SK-N-SH treated with all-trans-retinoic acid at 6 μM for 48 hours (cell line): Measurements from ENCODE around the gene PIM3.
A peak's percentile ranks its signal among the peaks of the same experiment; 100 is the strongest.

Source experiments
- ATAC-seq: fragments of 200-7000 bp; cut with Tn5 transposase; 3 replicates; pipeline ENCODE4 v1.9.1; 2020; ENCODE audit warnings: mild to moderate bottlenecking, moderate library complexity
- ARNTL ChIP-seq: fragments of 450-650 bp; formaldehyde crosslinking; IDR thresholded peaks from 2 replicates; pipeline ENCODE4 v1.5.0; 2020; ENCODE audit warnings: low read depth, mild to moderate bottlenecking, moderate library complexity, borderline replicate concordance
- BACH2 ChIP-seq: fragments of 250-450 bp; sonication (Bioruptor Pico); IDR thresholded peaks from 2 replicates; pipeline ENCODE4 v1.9.0; 2021; ENCODE audit warnings: mild to moderate bottlenecking, borderline replicate concordance
- CREB5 ChIP-seq: fragments of 250-450 bp; sonication (Bioruptor Pico); IDR thresholded peaks from 2 replicates; pipeline ENCODE4 v1.5.1; 2020; ENCODE audit warnings: low read depth, mild to moderate bottlenecking, moderate library complexity
- ESRRG ChIP-seq: fragments of 250-450 bp; sonication (Bioruptor Pico); IDR thresholded peaks from 2 replicates; pipeline ENCODE4 v1.6.1; 2021; ENCODE audit warnings: mild to moderate bottlenecking
- GLIS3 ChIP-seq: fragments of 250-450 bp; sonication (Bioruptor Pico); IDR thresholded peaks from 2 replicates; pipeline ENCODE4 v1.5.0; 2020; ENCODE audit warnings: mild to moderate bottlenecking, moderate library complexity
- ISL1 ChIP-seq: fragments of 250-450 bp; sonication (Bioruptor Pico); IDR thresholded peaks from 2 replicates; pipeline ENCODE4 v2.1.2; 2022; ENCODE audit warnings: mild to moderate bottlenecking, moderate library complexity
- OSR1 ChIP-seq: fragments of 250-450 bp; sonication (Bioruptor Pico); IDR thresholded peaks from 2 replicates; pipeline ENCODE4 v1.8.0; 2022; ENCODE audit warnings: moderate library complexity, mild to moderate bottlenecking, inconsistent platforms
- PATZ1 ChIP-seq: fragments of 250-450 bp; sonication (Bioruptor Pico); IDR thresholded peaks from 2 replicates; pipeline ENCODE4 v1.8.0; 2020; ENCODE audit warnings: mild to moderate bottlenecking, moderate library complexity, borderline replicate concordance
- PPARA ChIP-seq: fragments of 250-450 bp; sonication (Bioruptor Pico); IDR thresholded peaks from 2 replicates; pipeline ENCODE4 v1.5.0; 2020; ENCODE audit warnings: mild to moderate bottlenecking, borderline replicate concordance
- RARB ChIP-seq: fragments of 250-450 bp; sonication (Bioruptor Pico); IDR thresholded peaks from 2 replicates; pipeline ENCODE4 v1.8.0; 2021; ENCODE audit warnings: mild to moderate bottlenecking, moderate library complexity
- SNAI2 ChIP-seq: fragments of 250-450 bp; sonication (Bioruptor Pico); IDR thresholded peaks from 2 replicates; pipeline ENCODE4 v1.5.0; 2020; ENCODE audit warnings: mild to moderate bottlenecking, moderate library complexity
- TCF4 ChIP-seq: fragments of 250-450 bp; sonication (Bioruptor Pico); IDR thresholded peaks from 2 replicates; pipeline ENCODE4 v1.8.0; 2021; ENCODE audit warnings: mild to moderate bottlenecking, moderate library complexity, borderline replicate concordance
- TOX ChIP-seq: fragments of 250-450 bp; sonication (Bioruptor Pico); IDR thresholded peaks from 2 replicates; pipeline ENCODE4 v1.8.0; 2021; ENCODE audit warnings: mild to moderate bottlenecking, moderate library complexity, borderline replicate concordance
- TSHZ2 ChIP-seq: fragments of 250-450 bp; sonication (Bioruptor Pico); IDR thresholded peaks from 2 replicates; pipeline ENCODE4 v1.5.0; 2020; ENCODE audit warnings: mild to moderate bottlenecking, moderate library complexity
- ZFP3 ChIP-seq: fragments of 250-450 bp; sonication (Bioruptor Pico); IDR thresholded peaks from 2 replicates; pipeline ENCODE4 v1.5.0; 2020; ENCODE audit warnings: mild to moderate bottlenecking, moderate library complexity
- ZNF565 ChIP-seq: fragments of 450-650 bp; formaldehyde crosslinking; conservative IDR thresholded peaks from 2 replicates; pipeline ENCODE4 v1.5.0; 2020; ENCODE audit warnings: low read depth, mild to moderate bottlenecking, moderate library complexity
- ZNF70 ChIP-seq: fragments of 450-650 bp; formaldehyde crosslinking; IDR thresholded peaks from 2 replicates; pipeline ENCODE4 v1.5.0; 2020; ENCODE audit warnings: mild to moderate bottlenecking, moderate library complexity
- TF ChIP-seq, protein P1 (sequence below): fragments of 250-450 bp; sonication (Bioruptor Pico); IDR thresholded peaks from 2 replicates; pipeline ENCODE4 v1.5.1; 2021; ENCODE audit warnings: mild to moderate bottlenecking, moderate library complexity
- TF ChIP-seq, protein P2 (sequence below): fragments of 250-450 bp; sonication (Bioruptor Pico); IDR thresholded peaks from 2 replicates; pipeline ENCODE4 v1.8.0; 2021; ENCODE audit warnings: low read depth, mild to moderate bottlenecking, moderate library complexity, borderline replicate concordance

The PIM3 gene

DNA sequence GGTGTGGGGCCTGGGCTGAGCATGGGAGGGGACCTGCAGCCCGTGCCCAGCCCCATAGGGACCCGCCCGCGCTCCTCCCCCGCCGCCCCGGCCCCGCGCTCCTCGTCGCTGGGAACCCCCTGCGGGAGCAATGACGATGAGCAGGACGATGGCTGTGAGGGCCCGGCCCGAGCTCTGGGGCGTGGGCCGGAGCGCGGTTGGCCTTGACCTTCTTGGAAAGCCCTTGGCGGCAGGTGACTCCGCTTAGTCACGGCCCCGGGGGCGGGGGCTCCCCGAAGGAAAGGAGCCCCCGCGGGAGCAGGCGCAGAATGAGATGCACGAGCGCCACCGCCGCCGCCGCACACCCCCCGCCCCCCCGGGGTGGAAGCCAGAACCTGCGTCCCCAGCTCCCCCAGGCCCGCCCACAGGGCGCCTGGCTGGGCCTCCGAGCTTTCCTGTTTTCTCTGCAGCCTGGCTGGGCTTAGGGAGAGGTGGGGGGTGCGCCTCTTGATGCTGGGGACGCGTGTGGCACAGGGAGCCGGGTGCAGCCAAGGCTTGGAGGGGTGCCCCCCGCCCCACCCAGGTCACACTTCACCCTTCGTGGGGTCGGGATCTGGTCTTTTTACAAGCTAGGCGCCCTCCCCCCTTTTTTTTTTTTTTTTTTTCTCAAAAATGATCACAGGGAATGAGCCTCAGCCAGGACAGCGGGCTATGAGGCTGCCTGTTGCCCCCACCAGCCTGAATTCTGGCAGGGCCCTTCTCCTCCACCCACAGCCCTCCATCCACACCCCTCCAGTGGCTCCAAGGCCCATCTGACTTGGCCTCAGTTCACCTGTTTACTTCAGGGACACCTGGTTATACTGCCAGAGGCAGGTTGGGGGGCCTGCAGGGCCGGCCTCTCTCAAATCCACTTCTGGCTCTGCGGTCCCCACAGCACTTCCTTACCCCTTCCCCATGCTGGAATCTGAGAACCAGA lies 24.3 kb upstream of the PIM3 start:
- TF ChIP-seq ARNTL (CRISPR knock-in tag) (no peak), PATZ1 (CRISPR knock-in tag) (peak; percentile 96; the same call in 1 of the 2 replicates)
- ATAC-seq: peak; percentile 70

DNA sequence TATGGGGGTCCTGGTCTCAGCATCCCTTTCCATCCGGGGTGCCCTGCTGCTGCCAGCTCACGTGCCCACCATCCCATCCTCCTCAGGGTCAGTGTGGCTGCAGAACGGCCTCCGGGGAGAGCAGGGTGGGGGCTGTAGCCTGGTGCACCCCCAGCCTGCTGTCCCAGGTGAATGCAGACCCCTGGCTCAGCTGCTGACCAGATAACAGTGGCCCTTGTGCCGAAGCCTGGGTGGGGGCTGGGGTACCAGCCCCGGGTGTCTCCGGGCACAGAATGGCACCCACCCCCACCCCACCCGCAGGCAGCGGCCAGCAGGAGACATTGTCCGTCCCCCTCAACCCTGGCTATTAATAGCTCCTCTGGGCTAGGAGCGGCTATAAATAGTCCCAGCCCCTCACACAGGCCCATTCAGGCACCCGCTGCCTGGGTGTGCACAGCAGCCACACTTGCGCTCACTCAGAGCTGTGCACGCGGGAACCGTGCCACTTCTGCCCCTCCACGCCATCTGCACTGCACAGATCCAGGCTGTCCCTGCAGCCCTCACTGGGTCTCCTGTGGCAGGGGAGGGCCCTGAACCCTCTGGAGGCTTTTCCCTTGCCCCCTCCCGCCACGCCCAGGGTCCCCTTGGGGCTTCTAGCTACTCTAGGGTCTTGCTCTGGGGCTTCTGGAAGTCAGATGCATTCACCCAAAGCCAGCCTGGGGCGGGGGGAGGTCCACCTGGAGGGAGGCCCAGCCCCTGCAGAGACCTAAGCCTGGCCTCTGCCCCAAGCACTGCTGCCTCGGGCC lies 23.4 kb upstream of the PIM3 start:
- no peak for TF ChIP-seq ARNTL (CRISPR knock-in tag)
- TF ChIP-seq CREB5: no peak
- TF ChIP-seq BACH2: no peak
- TF ChIP-seq RARB: no peak
- TF ChIP-seq PATZ1 (CRISPR knock-in tag): no peak
- TF ChIP-seq SNAI2 (CRISPR knock-in tag): no peak
- no peak for TF ChIP-seq TSHZ2 (CRISPR knock-in tag)
- no peak for TF ChIP-seq ZFP3 (CRISPR knock-in tag)
- TF ChIP-seq ISL1 (CRISPR knock-in tag): no peak
- no peak for TF ChIP-seq ZNF565 (CRISPR knock-in tag)
- no peak for TF ChIP-seq ZNF70 (CRISPR knock-in tag)
- TF ChIP-seq, protein P1, sequence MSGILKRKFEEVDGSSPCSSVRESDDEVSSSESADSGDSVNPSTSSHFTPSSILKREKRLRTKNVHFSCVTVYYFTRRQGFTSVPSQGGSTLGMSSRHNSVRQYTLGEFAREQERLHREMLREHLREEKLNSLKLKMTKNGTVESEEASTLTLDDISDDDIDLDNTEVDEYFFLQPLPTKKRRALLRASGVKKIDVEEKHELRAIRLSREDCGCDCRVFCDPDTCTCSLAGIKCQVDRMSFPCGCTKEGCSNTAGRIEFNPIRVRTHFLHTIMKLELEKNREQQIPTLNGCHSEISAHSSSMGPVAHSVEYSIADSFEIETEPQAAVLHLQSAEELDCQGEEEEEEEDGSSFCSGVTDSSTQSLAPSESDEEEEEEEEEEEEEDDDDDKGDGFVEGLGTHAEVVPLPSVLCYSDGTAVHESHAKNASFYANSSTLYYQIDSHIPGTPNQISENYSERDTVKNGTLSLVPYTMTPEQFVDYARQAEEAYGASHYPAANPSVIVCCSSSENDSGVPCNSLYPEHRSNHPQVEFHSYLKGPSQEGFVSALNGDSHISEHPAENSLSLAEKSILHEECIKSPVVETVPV (CRISPR knock-in tag): no peak
- no peak for TF ChIP-seq PPARA (CRISPR knock-in tag)
- TF ChIP-seq TCF4: no peak
- no peak for TF ChIP-seq TOX (CRISPR knock-in tag)
- TF ChIP-seq OSR1 (CRISPR knock-in tag): no peak
- no peak for TF ChIP-seq ESRRG (CRISPR knock-in tag)
- TF ChIP-seq, protein P2, sequence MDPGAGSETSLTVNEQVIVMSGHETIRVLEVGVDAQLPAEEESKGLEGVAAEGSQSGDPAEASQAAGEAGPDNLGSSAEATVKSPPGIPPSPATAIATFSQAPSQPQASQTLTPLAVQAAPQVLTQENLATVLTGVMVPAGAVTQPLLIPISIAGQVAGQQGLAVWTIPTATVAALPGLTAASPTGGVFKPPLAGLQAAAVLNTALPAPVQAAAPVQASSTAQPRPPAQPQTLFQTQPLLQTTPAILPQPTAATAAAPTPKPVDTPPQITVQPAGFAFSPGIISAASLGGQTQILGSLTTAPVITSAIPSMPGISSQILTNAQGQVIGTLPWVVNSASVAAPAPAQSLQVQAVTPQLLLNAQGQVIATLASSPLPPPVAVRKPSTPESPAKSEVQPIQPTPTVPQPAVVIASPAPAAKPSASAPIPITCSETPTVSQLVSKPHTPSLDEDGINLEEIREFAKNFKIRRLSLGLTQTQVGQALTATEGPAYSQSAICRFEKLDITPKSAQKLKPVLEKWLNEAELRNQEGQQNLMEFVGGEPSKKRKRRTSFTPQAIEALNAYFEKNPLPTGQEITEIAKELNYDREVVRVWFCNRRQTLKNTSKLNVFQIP: no peak
- no peak for TF ChIP-seq GLIS3 (CRISPR knock-in tag)

More for the DNA sequence above, 23.4 kb upstream of the PIM3 start:
- ATAC-seq: no peak
